CD4-positive, alpha-beta T cell treated with Interferon alpha-2 for 1 hour (primary cell): ENCODE results near the gene ERI2.
A peak's percentile ranks its signal among the peaks of the same experiment; 100 is the strongest.

Experiments
- DNase-seq, 2 donors: peaks; one replicate each; pipeline ENCODE4 v3.0.0-alpha.2; 2020 to 2022

ERI2 gene

DNA sequence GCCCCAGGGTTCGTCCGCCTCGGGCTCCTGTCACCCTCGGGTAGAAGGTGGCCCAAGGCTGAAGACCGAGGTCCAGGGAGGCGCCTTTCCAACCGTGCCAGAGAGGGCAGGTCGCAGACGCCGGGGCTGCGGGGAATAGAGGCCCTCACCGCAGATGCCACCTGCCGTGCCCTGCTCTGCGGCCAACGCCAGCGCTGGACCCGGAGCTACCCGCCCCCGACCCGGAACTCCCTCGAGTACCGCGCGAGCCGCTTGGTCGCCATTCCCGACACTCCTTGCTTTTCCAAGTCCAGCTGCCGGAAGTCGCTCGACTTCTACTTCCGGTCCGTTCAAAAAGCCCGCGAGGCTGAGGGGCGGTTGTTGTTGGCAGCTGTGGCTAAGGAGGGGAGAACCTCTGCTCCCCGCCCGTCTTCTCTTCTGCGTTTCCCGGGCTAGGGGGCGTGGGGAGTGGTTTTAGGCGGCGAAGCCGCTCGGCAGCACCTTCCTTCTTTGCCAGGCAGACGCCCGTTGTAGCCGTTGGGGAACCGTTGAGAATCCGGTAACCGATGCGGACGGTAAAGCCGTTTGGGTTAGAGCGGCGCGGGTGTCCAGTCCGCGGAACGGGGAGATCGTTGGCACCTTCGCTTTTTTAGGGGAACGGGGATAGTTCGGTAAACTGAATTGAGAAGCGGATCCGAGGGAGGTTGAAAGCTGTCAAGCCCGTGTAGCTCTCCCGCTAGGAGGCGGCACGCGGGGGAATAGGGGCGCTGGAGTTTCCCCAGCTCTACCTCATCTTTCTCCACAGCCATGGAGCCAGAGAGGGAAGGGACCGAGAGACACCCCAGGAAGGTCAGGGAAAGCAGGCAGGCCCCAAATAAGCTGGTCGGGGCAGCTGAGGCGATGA, at the start of gene ERI2, which contains the start of gene REXO5:
Gene ERI2, minus strand, starts transcription at position 305 of the 883 bp plus-strand sequence. Its CDS starts 42 bp downstream, at position 263.
Gene REXO5, plus strand, starts transcription at position 360 of the 883 bp plus-strand sequence. Its CDS starts 427 bp downstream, at position 787.
- DNase-seq, result peak; percentile 75 to 81

DNA sequence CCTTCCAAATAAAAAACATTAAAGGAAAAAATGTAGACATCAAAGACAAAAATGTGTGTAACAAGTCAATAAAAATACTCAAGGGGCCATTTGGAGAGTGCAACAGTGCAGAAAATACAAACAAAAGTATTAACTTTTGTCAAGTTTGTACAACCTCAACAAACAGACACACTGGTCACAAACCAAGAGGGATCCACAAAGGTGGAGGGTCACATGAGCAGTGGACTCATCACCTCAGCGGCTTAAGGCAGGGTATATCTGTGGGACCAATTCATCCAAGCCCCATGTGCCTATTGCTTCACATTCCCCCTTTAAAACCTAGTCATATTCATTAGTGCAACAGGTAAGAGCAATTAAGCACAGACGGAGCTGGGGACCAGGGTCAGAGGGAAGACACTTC, 48.7 kb upstream of the ERI2 start:
- no peak for DNase-seq

DNA sequence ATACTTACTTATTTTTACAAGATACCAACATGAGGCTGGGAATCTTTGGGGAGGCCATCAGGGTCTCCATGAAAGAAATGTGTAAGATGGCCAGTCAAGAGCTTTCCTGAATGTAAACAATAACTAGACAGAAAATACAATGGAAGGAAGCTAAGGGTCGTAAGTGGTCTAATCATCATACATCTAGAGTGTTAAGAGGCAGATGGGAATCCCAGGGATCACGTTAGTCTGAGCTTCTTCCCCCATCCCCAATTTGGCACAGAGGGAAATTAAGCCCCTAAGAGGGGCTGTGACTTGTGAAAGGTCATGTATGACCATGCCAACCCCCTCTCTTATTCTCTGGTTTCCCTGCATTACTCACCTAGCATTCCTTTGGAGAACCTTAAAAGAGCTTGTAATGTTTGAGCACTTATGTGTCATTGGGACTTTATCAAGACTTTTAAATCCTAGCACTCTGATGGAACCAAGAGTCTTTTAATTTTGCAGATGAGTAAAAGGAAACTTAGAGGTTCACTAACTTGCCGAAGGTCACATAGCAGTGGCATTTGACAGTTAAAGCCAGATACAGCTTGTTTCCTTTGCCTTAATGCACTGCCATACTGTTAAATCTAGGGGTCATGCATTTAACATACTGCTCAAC, 47.8 kb upstream of the ERI2 start:
- DNase-seq, result no peak

DNA sequence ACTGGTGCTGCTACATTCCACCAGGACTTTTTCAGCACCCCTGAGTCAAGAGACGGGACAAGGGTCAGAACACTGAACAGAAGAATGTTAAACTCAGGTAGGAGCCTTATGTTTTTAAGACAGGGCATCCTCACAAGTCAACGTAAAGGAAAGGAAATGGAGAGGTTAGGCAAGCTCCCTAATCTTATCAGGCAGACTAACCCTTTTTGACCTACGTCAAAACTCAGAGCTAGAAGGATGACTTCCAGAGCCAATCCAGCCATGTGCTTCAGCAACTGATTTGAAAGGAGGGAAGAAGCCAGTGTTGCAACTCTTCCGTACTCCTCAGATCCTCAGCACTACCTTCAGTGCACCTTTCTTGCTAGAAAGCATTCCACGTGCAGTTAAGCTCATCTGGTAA, 46.9 kb upstream of the ERI2 start:
- DNase-seq, result no peak

- DNase-seq, result no peak
Observed at GRCh38 chr16:20851601-20852000, 45.3 kb upstream of the ERI2 start.

DNA sequence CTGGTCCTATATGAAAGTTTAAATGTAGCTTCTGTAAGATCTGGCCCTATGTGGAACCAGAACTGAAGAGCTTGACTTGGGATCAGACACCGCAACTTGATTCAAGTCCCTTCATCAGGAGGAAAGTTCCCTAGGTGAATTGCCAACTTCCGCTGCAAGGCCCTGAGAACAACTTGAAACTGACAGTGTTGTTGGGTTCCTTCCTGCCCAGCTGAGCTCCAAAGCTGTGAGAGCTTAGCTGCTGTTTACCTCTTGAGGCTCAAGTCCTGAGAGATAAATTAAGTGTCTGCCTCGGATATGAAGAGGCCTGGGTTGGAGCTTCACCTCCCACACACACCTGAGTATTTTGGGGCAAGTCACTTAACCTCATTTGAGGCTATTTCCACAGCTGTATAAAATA, 44.7 kb upstream of the ERI2 start:
- no peak for DNase-seq

- DNase-seq, result peak; percentile 53 to 70
Observed at GRCh38 chr16:20849589-20850390, 43.5 kb upstream of the ERI2 start.

DNA sequence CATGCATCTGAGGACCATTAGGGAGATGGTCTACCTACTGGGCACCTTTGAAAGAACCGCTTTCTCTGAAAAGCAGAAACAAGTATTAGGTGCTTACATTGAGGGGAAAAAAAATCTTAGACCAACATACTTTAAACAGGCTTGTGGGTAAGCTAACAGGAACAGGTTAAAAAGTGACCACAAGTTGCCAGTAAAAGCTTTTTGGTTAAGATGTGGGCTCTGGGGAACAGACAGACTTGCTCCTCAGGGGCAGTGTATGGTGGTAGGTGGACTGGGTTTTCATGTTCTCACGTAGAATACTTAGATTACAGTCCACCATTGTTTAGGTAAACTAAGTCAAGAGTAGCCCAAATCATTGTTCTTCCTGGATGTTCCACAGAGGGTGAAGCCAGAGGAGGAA, 41.3 kb upstream of the ERI2 start:
- no peak for DNase-seq

DNA sequence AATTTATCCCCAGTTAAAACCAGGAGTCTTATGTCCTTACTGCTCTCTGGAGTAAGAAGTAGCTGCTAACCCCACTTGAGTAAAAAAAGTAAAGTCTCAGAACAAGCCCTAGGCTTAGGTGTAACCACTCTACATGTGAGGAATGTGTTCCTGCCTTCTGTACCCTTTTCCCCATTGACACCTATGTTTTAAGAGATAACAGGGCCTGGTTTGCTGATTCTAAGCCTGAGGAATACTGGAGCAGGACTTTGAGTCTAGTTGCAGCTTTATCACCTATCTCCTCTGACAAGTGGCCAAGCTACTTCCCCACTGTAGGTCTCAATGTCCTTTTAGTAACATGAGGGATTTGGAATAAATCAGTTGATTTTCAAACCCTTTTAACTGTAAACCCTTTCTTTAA, 40.3 kb upstream of the ERI2 start:
- no peak for DNase-seq

DNA sequence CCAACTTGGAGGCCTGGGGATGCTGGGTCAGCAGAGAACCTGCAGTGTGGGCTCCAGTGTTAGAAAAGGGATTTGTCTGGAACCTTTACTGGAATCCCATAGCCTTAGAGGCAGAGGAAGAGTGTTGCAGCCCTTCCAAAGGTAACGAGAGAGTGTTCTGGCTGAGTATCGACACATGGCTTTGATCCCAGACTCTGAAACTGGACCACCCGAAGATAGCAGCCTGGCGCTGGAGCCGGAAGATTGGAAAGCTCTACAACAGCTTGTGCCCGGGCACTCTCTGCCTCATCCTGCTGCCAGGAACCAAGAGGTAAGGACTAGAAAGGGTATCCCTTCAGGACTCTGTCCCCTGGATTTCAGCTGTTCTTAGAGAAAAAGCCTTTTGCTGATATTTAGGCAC, 39.8 kb upstream of the ERI2 start:
- DNase-seq, result no peak

GRCh38 chr16:20844588-20844987, 38.3 kb upstream of the ERI2 start:
- peak in 1 of 2 donors; percentile 15 for DNase-seq

- peak in 1 of 2 donors; percentile 10 for DNase-seq
Observed at GRCh38 chr16:20844054-20844453, 37.8 kb upstream of the ERI2 start.

DNA sequence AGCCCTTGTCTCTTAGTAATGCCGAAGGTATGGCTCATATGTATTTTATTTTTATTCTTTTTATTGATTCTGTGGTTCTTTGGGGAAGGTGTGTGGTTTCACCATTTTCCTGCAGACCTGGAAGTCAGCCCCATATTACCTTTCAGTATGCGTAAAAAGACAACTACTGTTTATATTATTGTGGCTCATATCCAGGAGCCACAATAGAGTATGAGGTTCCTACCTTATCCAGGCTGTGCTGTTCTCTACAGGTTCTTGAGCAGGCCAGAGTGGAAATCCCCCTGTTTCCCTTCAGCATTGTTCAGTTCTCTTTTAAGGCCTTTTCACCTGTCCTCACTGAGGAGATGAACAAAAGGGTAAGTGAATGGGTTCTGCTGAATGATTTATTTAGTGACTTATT, 33.2 kb upstream of the ERI2 start:
- no peak for DNase-seq

- no peak for DNase-seq
Observed at GRCh38 chr16:20838240-20838639, 32.0 kb upstream of the ERI2 start.

- DNase-seq, result no peak
Observed at GRCh38 chr16:20833086-20833485, 26.8 kb upstream of the ERI2 start.

DNA sequence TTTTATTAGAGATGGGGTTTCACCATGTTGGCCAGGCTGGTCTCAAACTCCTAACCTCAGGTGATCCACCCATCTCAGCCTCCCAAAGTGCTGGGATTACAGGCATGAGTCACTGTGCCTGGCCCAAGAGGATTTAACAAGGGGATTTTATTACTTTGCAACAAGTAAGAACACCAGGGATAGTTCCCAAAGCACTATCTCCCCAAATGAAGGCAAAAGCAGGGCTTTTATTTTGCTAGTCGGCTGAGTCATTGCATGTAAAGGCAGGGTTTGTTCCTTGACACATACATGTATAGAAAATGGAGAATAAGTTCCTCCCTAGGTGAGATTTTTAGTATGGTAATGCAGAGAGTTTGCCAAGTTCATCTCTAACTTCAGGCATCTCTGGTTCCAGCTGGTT, 24.1 kb upstream of the ERI2 start:
- no peak for DNase-seq

DNA sequence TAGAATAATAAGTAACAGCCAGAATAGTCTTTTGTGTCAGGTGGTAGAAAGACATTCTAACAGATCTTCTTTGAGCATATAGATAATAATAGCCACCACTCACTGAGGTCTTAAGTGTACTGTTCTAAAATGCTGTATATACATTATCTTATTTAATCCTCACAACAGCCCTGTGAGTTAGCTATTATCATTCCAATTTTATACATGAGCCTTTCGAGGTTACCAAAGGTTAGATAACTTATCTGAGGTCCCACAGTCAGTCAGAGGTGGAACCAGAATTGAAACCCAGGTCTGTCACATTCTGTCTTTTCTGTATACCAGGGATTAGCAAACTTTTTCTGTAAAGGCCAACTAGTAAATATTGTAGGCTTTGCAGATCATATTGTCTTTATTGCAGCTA, 23.3 kb upstream of the ERI2 start:
- no peak for DNase-seq

GRCh38 chr16:20826039-20826566, 19.8 kb upstream of the ERI2 start:
- DNase-seq, result no peak

DNA sequence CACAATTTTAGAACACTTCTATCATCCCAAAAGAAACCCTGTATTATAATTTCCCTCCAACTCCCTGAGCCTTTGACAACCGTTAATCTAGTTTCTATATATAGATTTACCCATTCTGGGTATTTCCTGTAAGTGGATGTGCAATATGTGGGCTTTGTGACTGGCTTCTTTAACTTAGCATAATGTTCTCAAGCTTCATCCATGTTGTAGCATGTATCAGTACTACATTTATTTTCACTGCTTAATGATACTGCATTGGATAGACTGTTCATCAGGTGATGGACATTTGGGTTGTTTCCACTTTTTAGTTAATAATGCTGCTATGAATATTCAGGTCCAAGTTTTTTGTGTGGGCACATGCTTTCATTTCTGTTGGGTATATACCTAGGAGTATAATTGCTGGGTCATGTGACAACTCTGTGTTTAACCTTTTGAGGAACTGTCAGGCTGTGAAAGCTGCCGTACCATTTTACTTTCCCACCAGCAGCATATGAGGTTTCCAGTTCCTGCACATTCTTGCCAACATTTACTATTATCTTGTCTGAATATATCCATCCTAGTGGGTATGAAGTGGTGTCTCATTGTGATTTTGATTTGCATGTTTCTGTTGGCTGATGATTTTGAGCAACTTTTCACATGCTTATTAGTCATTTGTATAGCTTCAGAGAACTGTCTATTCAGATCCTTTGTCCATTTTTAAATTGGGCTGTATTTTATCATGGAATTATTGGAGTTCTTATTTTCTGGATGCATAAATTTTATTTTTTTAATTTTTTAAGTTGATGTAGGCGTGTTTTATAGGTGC, 16.5 kb upstream of the ERI2 start:
- no peak for DNase-seq

DNA sequence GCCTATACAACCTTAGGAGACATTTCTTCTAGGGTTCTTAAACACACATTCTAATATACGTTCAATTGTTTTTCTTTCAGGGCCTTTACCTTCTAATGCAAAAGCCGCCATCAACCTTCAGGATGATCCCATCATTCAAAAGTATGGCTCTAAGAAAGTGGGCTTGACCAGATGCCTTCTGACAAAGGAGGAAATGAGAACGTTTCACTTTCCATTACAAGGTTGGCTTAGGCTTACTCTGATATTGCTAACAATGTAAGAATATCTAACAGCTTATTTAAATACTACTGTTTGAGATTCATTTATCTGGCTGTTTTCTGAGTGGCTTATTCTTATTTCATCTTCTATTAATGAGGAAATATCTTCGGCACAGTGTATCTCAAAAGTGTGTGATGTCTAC, 15.4 kb upstream of the ERI2 start:
- no peak for DNase-seq

- no peak for DNase-seq
Observed at GRCh38 chr16:20818929-20819585, 12.8 kb upstream of the ERI2 start.

GRCh38 chr16:20814784-20815183, 8.5 kb upstream of the ERI2 start:
- no peak for DNase-seq
